Bronchial epithelial cell (primary cell): Measurements from ENCODE around the gene BATF. TPM values are rescaled to one million over a fixed set of nuclear protein-coding genes. Genes with fewer than 3 reads are reported as not detected.
A peak's percentile ranks its signal among the peaks of the same experiment; 100 is the strongest.

Source experiments
- DNase-seq: peaks from one replicate; pipeline ENCODE4 v3.0.0-alpha.2; 2010; ENCODE audit warnings: low read depth
- FAIRE-seq: peaks from 2 replicates; lab custom pipeline; 2011; peaks lifted over from hg19 to GRCh38; lab: Jason Lieb, UNC
- H3K27me3 ChIP-seq: 2 replicates; pipeline ENCODE4 v1.5.1; 2011; ENCODE audit warnings: low read length; ENCODE audit not compliant: control insufficient read depth, insufficient read depth
- H3K36me3 ChIP-seq: 2 replicates; pipeline ENCODE4 v1.5.1; 2011; ENCODE audit warnings: low read length; ENCODE audit not compliant: control insufficient read depth, insufficient read depth
- H3K4me3 ChIP-seq: 2 replicates; pipeline ENCODE4 v1.5.1; 2011; ENCODE audit warnings: mild to moderate bottlenecking, low read depth, low read length, control low read depth
- CTCF ChIP-seq: IDR thresholded peaks from 2 replicates; pipeline ENCODE4 v1.5.1; 2011; ENCODE audit warnings: mild to moderate bottlenecking, moderate library complexity, low read length, control low read depth, inconsistent platforms; ENCODE audit not compliant: insufficient read depth, severe bottlenecking
- total RNA-seq: library from RNA; depleted of rRNA; stranded (reverse); fragments of >200 nt; gene quantifications from 2 replicates; pipeline ENCODE4 v1.2.1, GENCODE V29; 2014

BATF gene
- total RNA-seq, 1 donor from 2014 or later: 3.4 TPM

- Histone ChIP-seq H3K4me3 (no peak overlapping the region), H3K27me3 (no peaks in the 10 kb centered on the region), H3K36me3 (no peaks in the 10 kb centered on the region)
- no peak for TF ChIP-seq CTCF
- FAIRE-seq: peak; percentile 70
- DNase-seq: no peak
Observed at GRCh38 chr14:75587388-75587787, 65.1 kb downstream of the BATF start.

- H3K27me3 ChIP-seq: no peaks in the 10 kb centered on the region
- no peak for FAIRE-seq
- no peak overlapping the region for H3K4me3 ChIP-seq
- no peak for DNase-seq
- no peaks in the 10 kb centered on the region for H3K36me3 ChIP-seq
- no peak for TF ChIP-seq CTCF
Observed at GRCh38 chr14:75589931-75590330, 67.7 kb downstream of the BATF start.

- H3K27me3 ChIP-seq: no peaks in the 10 kb centered on the region
- no peak for FAIRE-seq
- no peak overlapping the region for H3K4me3 ChIP-seq
- no peaks in the 10 kb centered on the region for H3K36me3 ChIP-seq
- TF ChIP-seq CTCF: no peak
- no peak for DNase-seq
Observed at GRCh38 chr14:75591331-75591946, 69.2 kb downstream of the BATF start.

GRCh38 chr14:75591987-75592575, 69.8 kb downstream of the BATF start:
- Histone ChIP-seq H3K27me3 (no peaks in the 10 kb centered on the region), H3K4me3 (no peak overlapping the region), H3K36me3 (no peaks in the 10 kb centered on the region)
- DNase-seq (no peak), FAIRE-seq (no peak)
- no peak for TF ChIP-seq CTCF

GRCh38 chr14:75595226-75595625, 73.0 kb downstream of the BATF start:
- peak; percentile 58 for FAIRE-seq
- H3K36me3 ChIP-seq: no peaks in the 10 kb centered on the region

More at GRCh38 chr14:75595226-75595625, 73.0 kb downstream of the BATF start:
- TF ChIP-seq CTCF: no peak
- DNase-seq: no peak
- no peak overlapping the region for H3K4me3 ChIP-seq
- no peaks in the 10 kb centered on the region for H3K27me3 ChIP-seq

Other genes starting within 250 kb of the BATF start
- 131 and 143 TPM in 2 replicates for gene FOS, start 243.6 kb upstream of the BATF start, total RNA-seq
- 58.4 and 63.8 TPM in 2 replicates for gene JDP2, start 94.4 kb upstream of the BATF start, total RNA-seq
- 0.79 and 2.8 TPM in 2 replicates for gene FLVCR2, start 56.2 kb downstream of the BATF start, total RNA-seq
- gene ERG28, start 138.4 kb downstream of the BATF start, total RNA-seq: 3.6 and 4.2 TPM in 2 replicates
- 15.5 and 20.0 TPM in 2 replicates for gene TTLL5, start 138.8 kb downstream of the BATF start, total RNA-seq